Epithelial cell of prostate (primary cell): Measurements from ENCODE around the gene DDX4.

Experiments used
- DNase-seq: peaks from one replicate; pipeline ENCODE4 v3.0.0-alpha.2; 2011; ENCODE audit warnings: low read depth, low spot score
- H3K27ac ChIP-seq: fragments of 450-650 bp; 2 replicates; pipeline ENCODE4 v1.5.1; 2017; ENCODE audit warnings: mild to moderate bottlenecking

DDX4 gene

GRCh38 chr5:55860288-55860687 is 122.4 kb downstream of the DDX4 start:
- no peak for DNase-seq
- no peak overlapping the region for H3K27ac ChIP-seq

- H3K27ac ChIP-seq = no peak overlapping the region
- no peak for DNase-seq
Measured at GRCh38 chr5:55860709-55861108, 122.8 kb downstream of the DDX4 start.

- no peak for DNase-seq
- H3K27ac ChIP-seq = no peak overlapping the region
Measured at GRCh38 chr5:55864606-55865541, 127.0 kb downstream of the DDX4 start.

- no peak overlapping the region for H3K27ac ChIP-seq
Measured at GRCh38 chr5:55865831-55866230, 128.0 kb downstream of the DDX4 start.

GRCh38 chr5:55866485-55866884 is 128.6 kb downstream of the DDX4 start:
- no peak for DNase-seq
- H3K27ac ChIP-seq = no peak overlapping the region

More at GRCh38 chr5:55865831-55866230, 128.0 kb downstream of the DDX4 start:
- DNase-seq = no peak
